ENCODE data around the gene SYT14.

- TF ChIP-seq EZH2 (IDR thresholded peaks at IDR 0.05): no peak
- no peak for TF ChIP-seq POLR2AphosphoS5 (IDR thresholded peaks at IDR 0.05; ENCODE audit: borderline replicate concordance, low read depth, low read length)
Observed at GRCh38 chr1:210024996-210025395, 87.0 kb downstream of the SYT14 start.

All from SK-N-MC (cell line).